Epithelial cell of esophagus (primary cell): Measurements from ENCODE around the gene ZMYM3.

Source experiments
- DNase-seq: peaks from one replicate; pipeline ENCODE4 v3.0.0; 2010; ENCODE audit warnings: low read depth
- H3K4me3 ChIP-seq: 2 replicates; pipeline ENCODE4 v1.5.1; 2011; ENCODE audit warnings: mild to moderate bottlenecking, low read length, control low read depth
- CTCF ChIP-seq: IDR thresholded peaks from 2 replicates; pipeline ENCODE4 v1.5.1; 2011; ENCODE audit warnings: low read depth, mild to moderate bottlenecking, low read length, control low read depth, inconsistent platforms; ENCODE audit not compliant: insufficient read depth; ENCODE audit errors: missing control alignments

Gene ZMYM3

GRCh38 chrX:71250841-71251240 lies 3.1 kb downstream of the ZMYM3 start:
- no peak for TF ChIP-seq CTCF
- no peak overlapping the region for H3K4me3 ChIP-seq
- DNase-seq, result no peak

DNA sequence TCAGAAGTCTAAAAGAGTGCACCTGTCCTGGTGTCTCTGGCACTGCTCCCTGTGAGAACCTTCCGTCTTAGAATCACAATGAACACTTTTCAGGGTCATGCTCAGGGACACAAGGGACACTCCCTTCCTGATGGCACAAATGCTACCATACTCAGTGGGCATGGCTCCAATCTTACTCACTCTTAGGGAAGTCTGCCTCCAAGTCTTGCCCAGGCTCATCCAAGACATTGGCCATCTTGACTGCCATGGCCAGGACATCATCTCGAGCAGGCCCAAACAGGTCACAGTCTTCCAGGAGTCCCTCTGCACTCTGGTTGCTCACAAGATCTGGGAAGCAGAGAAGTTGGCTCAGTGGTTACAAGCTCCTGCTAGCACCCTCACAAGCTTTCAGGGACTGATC lies 8.8 kb downstream of the ZMYM3 start:
- peak; percentile 45 for DNase-seq
- TF ChIP-seq CTCF, result no peak
- H3K4me3 ChIP-seq, result no peak overlapping the region

GRCh38 chrX:71244359-71245128 lies 9.4 kb downstream of the ZMYM3 start:
- DNase-seq, result no peak
- TF ChIP-seq CTCF, result no peak

GRCh38 chrX:71241301-71241700 lies 12.6 kb downstream of the ZMYM3 start:
- no peak for TF ChIP-seq CTCF
- DNase-seq, result no peak
- H3K4me3 ChIP-seq, result no peak overlapping the region

More at GRCh38 chrX:71244359-71245128, 9.4 kb downstream of the ZMYM3 start:
- H3K4me3 ChIP-seq, result no peak overlapping the region

DNA sequence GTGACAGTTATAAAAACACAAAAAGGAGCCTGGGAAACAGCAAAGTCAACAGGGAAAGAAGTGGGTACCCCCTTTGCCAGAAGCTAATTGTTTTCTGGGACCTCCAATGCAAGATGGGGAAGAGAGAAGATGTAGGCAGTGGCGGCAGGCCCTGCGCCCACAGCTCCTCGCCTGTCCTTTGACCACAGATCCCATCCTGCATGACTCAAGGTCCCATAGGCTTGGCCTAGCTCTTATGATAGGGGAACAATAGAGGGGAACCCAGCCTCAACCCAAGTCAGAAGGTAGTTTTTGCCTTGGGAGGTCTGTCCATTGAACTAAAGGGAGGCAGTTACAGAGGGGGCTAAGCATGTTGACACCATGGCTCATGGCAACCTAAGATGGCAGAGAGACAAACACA lies 14.2 kb downstream of the ZMYM3 start:
- H3K4me3 ChIP-seq, result no peak overlapping the region
- DNase-seq, result no peak
- TF ChIP-seq CTCF, result no peak

- no peak for TF ChIP-seq CTCF
- DNase-seq, result no peak
- H3K4me3 ChIP-seq, result no peak overlapping the region
Observed at GRCh38 chrX:71236836-71237235, 17.1 kb downstream of the ZMYM3 start.

DNA sequence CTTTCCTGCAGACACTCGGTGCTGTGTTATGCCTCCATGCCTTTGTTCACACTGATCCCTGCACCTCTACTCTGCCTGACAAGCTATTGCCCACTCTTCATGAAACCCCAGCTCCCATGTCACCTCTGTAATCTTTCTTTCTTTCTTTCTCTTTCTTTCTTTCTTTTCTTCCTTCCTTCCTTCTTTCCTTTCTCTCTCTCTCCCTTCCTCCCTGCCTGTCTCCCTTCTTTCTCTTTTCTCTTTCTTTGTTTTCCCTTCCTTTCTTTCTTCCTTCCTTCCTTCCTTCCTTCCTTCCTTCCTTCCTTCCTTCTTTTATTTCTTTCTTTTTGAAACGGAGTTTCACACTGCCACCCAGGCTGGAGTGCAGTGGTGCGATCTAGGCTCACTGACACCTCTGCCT lies 18.5 kb downstream of the ZMYM3 start:
- no peak overlapping the region for H3K4me3 ChIP-seq
- no peak for DNase-seq
- no peak for TF ChIP-seq CTCF
